Stimulated activated naive CD4-positive, alpha-beta T cell treated with Interleukin-2 at 50 U/mL for 16 hours (primary cell): ENCODE measurements around the gene GLI3.

Source experiments
- DNase-seq: peaks from one replicate; lab custom pipeline; 2025; lab: John Stamatoyannopoulos, UW

GLI3 gene

DNA sequence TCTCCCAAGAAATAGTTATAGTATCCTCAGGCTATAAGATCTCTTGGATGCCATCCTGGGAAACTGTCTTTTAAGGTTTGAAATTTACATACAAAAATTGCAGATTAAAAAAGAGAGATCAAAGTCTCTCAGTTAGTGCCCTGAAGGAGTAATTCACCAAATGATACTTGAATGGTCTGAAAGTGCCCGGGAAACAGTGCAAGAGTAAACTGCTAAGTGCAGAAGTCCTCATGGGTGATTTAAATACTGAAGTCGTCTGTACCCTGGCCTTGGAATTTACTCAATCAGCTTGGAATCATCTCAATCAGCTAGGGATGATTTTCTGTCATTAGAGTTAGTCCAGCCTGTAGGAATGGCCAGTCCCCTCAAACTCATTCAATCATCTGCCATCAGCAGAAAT is 155.3 kb downstream of the GLI3 start:
- DNase-seq, result no peak

DNA sequence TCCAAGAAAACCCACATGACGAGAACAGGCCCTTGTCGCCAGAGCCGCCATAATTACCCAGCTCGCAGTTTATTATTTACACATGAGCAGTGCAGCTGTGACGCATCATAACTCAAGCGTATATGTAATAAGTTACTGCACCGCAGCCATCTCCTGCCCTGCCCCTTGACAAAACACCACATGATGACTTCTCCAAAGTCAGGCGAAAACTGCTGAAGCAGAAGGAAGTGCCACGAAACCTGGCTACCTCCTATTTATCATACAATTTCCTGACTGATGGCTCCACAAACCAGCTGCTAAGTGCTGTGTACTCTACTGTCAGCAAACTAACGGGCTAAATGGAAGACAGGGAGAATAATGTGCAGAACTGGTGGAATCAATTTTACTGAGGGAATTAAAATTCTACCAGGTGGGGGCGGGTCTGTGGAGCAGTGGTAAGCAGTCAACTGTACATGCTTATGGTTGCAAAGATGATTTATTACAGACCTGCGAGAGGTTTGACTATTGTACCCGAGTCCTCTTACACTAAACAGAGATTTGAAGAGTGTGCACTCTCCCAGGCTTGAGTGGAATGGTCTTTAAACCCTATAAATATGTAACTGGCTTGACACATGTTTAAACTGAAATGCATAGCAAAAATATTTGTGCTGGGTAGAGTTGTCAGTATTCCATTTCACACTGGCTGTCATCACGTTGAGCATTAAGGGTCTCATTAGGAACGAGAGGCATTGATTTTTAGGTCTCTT is 156.0 kb downstream of the GLI3 start:
- DNase-seq, result no peak

DNA sequence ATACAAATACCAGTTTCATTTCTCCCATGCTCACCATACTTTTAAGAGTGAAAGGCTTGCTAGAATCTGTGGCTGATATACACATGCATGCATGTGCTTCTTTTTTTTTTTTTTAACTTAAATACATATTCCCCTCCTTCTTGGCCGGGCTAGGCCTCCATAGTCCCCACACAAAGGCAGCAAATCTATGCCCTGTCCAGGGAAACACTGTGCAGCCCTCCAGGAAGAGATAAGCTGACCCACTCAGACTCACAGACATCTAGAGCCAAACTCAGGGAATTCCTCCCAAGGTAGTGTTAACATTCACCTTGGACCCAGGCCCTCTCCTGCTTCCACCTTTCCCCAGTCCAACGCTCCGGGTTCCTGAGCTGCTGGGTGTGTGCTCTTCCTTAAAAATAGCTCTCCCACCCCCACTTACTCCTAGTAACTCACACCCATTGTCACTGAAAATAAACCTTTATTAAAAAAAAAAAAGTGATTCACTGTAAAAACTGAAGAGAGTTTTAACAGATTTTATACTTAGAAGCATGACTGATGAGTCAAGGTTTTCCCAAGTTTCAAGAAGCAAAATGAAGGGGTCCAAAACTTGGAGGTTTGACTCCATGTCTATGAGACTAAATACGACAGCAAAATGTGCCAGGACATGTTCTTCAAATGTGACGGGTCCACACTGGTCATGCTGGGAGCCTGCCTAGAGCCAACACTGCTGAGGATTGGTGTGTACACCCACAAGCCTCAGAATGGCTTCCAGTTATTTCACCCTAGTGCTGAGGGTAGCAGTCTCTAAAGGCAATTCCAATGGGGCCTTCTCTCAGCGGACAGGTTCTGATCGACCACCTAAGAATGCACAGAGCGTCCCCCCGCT is 159.5 kb downstream of the GLI3 start:
- DNase-seq, result no peak

DNA sequence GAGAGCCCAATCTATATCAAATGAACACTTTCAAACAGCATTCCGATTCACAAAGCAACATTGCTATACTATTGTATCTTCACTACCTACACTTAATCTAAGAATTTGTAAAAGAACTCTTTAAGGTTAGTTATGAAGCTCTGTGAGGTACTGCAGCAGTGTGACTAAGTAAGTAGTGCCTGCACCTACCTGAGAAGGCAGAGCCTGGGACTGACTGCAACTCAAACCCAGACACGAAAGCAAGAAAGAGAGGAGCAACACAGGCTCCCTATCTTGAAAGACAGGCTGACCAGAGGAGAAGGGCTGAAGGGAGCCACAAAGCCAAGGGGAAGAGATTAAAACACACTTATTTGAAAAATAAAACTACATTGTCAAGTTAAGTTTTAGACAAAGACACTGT is 160.1 kb downstream of the GLI3 start:
- no peak for DNase-seq

DNA sequence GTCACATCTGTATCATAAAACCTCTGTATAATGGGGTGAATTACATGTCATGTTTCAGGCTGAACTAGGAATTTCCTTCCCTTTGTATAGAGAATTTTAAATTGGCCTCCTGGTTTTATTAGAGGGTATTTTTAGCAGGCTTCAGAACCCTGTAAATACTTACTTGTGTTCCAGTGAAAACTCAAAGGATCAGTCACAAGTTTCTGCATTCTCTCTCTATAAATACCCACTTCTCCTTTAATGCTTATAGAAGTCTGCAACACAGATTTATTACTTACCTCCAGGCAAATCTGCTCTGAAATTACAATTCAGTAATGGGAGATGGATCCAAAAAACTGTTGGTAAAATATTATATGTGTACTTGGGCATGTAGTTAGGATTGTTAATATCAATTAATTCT is 161.6 kb downstream of the GLI3 start:
- DNase-seq, result no peak

DNA sequence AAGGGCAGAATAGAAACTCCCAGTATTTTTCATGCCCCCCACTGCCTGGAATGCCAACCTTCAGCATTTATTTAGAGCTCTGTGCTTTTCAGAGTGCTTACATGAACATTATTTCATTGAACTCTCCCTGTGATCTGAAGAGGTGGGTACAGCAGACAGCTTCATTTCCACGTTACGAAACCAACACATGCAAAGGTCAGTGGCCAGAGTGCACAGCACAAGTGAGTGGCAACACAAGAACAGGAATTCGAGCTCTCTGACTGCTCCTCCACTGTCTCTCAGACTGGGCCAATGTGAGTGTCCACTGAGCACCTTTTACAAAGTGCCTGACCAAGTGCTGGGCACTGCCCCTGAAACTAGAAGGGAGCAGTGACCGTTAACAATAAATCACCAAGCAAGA is 162.9 kb downstream of the GLI3 start:
- no peak for DNase-seq

DNA sequence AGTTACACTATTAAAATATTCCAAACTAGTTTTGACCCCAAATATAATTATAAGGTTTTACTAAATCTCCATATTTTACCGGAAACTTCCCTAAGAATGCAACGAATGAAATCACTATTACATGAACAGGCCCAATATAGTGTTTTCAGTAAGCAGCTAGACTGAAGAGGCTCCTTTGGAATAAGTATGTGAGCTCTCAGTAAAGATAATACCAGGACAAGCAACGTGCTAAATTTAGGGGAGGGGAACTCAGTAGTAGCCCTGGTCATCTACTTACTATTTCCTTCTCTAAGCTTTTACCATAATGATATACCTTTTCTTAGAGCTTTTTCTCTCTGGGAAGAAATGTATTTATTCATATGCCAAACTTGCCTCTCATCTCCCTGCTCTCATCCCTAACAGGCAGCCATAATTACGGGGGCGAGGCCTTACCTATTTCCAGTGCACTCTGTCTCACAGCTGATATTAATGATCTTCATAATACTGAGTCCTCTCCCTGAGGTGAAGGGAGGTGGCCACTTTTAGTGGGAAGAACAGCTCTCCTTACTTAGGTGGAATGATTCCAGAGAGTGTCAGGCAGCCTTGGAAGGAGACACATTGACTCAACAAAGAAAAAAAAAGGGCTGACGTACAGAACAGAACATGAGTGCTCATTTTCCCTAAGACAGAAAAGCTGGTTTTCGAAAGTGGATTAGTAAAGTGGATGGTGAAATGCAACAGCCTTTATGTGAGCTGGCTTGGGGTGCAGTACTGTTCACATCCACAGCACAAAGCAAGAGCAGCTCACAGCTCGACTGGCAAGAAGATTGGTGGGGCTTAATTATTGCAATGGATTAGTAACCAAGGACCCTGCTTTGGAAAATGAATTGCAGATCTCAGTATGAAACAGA is 165.4 kb downstream of the GLI3 start:
- no peak for DNase-seq

DNA sequence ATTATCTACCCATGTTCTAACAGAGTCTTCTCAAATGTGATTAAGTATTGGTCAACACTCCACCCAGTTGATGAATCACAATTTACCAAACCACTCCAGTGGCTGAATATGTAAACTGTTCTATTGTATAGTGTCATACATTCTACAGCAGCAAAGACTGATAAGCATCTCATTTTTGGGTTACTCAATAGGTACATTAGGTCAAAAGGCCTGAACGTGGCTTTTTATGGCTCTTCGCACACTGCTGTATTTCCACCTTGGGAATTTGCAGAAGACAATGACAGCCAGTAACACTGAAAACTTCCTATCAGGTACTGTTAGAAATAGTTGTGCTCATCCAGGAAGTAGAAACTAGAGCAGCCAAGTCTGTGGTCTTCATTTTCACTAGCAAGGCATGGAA is 166.9 kb downstream of the GLI3 start:
- no peak for DNase-seq

DNA sequence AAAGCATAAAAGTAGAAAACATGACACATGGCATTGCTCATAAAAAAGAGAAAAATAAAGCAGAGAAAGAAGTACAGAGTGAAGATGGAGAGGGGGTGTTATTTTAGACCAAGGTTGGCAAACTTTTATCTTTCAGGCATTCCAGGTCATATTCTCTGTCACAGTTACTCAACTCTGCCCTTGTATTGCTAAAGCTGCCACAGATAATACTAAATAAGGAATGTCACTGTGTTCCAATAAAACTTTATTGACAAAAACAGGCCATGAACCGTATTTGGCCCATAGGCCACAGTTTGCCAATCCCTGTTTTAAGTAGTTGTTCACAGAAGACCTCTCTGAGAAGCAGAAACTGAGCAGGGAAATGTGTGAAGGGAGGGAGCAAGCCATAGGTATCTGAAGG is 167.4 kb downstream of the GLI3 start:
- no peak for DNase-seq

DNA sequence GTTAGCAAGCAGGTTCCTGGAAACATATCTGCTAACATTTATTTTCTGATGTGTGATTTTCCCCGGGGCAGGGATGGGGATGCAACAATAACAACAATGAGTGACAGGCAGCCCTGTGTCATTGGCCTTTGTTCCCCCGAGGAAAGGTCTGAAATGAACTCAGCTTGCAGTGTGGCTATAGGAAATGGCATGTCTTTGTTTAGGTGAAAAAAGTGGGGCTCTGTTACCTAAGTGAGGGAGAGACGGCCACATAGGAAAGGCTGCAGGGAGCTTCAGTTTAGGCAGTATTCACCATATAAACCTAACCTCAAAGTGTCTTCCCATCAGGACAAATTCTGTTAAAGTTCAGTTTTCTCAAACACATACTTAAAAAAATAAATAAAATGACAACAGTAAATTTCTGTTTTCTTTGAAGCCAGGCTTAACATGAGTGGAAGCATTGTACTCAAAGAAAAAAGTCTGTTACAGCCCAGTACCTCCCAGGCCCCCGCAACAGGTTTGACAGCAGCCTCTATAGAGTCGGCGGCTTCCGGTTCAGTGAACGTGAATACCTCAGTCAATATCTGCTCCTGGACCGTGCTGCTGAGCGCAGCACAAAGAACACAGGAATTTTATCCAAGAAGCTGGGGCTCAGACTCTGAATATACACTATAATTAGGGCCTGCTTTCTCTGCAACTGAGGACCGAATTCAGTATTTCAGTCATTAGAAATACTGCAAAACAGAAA is 168.3 kb downstream of the GLI3 start:
- DNase-seq, result no peak

DNA sequence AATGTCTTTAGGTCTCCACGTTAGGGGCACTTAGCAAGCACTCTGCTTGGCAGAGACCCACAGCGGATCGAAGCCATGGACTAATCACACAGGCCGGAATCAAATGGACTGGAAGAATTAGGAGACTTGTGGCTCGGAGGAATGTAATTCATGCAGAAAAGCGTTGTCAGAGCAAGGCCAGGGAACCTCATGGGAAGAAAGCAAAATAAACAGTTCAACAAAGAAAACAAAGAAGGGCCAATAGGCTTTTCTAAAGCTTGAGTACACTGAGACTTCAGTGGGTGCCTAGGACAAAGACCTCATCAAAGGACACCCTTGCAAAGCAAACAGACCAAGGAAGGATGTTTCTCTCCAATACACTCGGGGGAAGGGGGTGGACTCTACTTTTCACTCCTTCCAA is 171.1 kb downstream of the GLI3 start:
- DNase-seq, result no peak

DNA sequence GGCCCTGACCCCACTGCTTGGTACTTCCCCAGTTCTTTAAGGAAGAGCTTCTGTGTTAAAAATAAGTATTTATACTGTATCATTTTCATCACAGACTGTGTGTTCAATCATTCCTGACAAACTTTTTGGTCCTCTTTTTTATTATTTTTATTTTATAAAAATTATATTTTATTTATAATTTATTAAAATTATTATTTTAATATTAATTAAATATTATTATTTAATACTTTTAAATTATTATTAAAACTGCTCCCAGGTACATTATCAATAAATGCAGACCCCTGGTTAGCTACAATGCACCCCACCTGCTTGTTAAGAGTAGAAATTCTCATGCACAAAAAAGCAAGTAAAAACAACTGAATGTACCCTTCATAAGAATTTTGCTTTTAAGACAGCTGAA is 172.0 kb downstream of the GLI3 start:
- DNase-seq, result no peak

DNA sequence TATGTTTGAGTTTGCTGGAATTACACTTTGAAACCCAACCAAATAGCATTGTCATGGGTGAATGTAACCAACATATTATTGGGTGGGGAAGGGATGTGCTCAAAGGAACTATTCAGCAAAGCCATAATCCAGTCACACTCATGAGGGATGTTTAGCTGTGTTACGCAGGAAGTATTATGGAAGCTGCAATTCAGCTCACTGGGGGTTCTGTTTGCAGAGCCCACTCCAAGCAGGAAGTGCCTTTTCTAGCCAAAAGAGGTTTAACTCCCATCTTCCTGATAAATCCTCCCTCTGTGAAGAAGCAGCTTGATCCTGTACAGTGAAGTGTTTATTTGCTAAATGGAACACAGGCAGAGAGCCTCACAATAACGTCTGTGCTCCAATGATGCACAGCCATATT is 172.5 kb downstream of the GLI3 start:
- DNase-seq, result no peak

DNA sequence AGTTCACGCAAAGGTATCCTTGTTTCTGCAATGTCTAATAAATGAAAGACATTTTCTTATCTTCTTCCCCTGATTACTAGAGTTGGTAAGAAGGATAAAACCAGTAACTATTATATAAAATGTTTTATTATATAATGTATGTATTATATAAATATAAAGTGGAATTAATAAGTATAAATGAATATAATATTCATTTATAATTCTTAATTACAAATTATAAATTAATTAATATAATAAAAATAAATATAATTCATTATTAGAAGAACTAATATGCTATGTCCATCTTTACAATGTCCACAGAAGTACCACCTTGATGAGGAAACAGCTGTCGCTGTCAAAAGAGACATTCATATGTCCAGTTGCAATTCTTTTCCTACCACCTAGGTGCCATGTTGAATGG is 177.7 kb downstream of the GLI3 start:
- DNase-seq, result no peak

DNA sequence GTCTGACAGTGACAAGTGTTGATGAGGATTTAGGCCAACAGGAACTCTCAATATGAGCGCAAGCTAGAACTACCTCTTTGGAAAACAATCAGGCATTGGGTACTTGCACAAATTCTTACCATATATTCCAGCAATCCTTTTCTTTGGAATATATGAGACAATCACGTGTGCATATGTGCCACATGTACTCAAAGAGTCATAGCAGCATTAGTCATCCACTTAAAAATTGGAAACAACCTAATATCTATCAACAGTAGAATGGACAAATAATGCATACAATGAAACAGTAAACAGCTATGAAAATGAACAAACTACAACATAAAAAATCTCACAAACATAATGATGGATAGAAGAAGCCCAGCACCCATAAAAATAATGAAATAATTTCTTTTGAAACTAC is 179.7 kb downstream of the GLI3 start:
- DNase-seq, result no peak

DNA sequence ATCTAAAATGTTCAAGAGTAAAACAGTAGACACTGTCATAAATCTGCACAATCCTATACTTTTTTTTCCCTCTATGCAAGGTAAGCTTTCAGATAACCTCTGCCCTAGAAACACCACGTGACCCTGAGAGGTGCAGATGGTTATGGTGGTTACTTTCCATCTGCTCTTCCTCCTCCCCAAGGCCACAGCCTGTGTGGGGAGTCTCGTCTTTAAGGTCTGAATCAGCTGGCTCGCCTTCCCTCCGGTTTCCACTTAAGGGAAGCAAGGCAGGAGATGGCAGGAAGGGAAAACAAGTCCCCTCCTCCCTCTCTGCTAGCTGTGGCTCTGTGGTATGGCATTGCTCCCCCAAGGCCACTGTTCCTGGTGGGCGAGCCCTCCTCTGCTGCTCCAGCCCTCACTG is 181.8 kb downstream of the GLI3 start:
- DNase-seq, result no peak

DNA sequence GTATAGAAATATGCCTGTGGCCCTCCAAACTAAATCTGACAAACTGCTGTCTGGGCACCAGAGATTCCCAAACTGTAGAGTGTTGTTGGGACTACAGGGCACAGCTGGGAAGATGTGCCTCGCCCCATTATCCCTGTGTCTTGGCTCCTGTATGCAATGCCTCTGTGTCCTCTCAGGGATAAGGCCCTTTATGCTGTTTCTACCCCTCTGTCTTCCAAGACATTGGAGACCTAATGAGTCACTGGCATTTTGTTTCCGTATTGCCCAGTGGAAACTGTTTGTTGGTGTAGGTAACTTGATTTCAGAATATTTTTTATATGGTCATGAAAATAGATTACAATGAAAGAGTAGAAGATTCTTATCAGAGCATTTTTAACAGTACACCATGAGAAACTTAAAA is 183.2 kb downstream of the GLI3 start:
- DNase-seq, result no peak

DNA sequence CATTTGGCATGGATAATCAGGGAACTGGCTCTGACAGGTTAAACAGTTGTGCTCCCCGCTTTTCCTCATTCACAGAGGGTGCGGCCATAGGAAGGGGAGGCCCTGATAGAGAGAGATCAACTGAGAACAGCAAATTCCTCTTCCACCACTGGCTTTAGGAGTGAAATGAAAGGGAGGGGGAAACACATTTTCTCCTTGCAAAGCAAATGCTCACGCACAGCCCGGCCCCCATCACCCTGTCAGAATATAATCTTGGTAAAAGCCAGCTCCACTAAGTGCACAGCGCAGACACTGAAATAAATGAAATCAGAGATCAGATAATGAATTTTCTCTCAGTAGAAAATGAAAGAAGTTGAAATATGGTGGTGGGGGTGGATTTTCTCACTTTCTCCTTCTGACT is 187.2 kb downstream of the GLI3 start:
- DNase-seq, result no peak

DNA sequence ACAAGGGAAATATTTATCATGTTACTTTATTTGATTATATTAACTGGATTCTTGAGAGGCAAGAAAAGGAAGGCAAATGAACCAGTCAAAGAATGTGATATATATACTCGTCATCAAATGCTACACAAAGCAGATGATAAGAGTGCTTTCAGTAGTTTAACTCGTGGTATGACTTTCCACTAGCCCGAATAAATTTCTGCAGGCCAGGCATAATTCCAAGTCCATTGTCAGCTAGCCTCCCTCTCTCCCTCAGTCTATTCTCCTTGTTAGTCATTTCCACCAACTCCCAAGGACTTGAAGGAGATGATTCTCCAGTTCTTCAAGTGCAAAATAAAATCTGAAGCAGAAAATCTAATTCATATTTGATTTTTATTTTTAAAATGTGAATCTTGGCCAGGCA is 190.5 kb downstream of the GLI3 start:
- DNase-seq, result no peak

DNA sequence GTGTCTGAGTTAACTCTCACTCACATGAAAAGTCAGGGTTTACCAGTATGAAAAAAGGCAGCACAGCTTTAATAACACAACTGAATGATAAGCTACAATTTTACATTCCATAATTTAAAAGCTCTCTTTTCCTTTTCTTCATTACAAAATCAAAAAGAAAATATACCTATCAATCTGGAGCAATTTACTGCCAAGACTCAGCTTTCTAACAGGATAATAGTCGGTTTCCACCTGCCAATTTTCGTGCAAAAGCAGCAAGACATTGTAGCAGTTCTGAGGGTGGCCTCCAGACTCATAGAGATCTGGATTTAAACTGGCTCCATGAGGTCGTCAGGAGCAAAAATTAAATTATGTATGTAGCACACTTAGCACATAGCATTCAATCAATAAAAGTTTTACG is 191.0 kb downstream of the GLI3 start:
- DNase-seq, result no peak

DNA sequence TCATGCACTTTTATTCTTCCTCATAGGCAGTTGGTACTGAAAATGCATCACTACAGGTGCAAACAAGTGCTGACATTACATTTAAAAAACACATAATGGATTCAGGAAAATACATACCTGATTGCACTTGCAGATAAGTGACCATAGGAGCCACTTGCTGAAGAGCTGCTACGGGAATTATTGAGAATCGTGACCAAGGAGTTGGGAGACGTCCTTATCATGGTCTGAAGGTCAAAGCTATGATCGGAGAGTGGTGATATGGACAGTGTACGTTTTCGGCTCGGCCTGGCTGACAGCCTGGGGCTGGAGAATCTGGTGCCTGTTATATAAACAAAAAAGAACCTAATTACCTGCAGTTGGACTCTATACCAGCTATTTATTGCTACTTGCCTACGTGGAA is 197.1 kb downstream of the GLI3 start:
- no peak for DNase-seq

DNA sequence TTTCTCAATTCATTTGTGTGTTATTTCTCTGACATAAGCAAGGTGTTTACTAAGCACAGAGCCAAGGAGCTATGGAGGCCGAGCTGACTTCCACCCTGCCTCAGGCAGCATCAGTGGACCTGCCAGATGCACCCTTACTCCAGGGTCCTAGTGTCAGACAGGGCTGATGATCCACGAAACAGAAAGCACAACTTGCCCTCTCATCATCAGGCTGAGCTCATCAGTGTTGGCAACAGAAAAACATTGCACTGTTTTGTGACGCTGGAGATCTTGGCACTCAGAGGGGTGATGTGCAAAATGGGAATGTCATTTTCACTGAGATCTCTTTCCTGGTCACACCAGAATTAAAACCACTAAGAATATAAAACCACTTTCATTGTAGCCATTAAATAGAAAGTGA is 201.8 kb downstream of the GLI3 start:
- no peak for DNase-seq
